ENCODE results near the gene TCF12.

The TCF12 gene

GRCh38 chr15:57235186-57235585 is 316.7 kb downstream of the TCF12 start:
- in situ Hi-C loops (cut with MboI; ENCODE audit: low pct_unique_long_range_greater_than_20kb, low sequenced_read_pairs): no loop called here
- DNase-seq: no peak

- peak; percentile 10 for DNase-seq
- in situ Hi-C loops (cut with MboI; ENCODE audit: low pct_unique_long_range_greater_than_20kb, low sequenced_read_pairs): no loop called here
Measured at GRCh38 chr15:57235873-57236272, 317.4 kb downstream of the TCF12 start.

- no peak for DNase-seq
- in situ Hi-C loops (cut with MboI; ENCODE audit: low pct_unique_long_range_greater_than_20kb, low sequenced_read_pairs): no loop called here
Measured at GRCh38 chr15:57236561-57237300, 318.3 kb downstream of the TCF12 start.

- in situ Hi-C loops (cut with MboI; ENCODE audit: low pct_unique_long_range_greater_than_20kb, low sequenced_read_pairs): no loop called here
- no peak for DNase-seq
Measured at GRCh38 chr15:57237301-57237642, 318.8 kb downstream of the TCF12 start.

- in situ Hi-C loops (cut with MboI; ENCODE audit: low pct_unique_long_range_greater_than_20kb, low sequenced_read_pairs): no loop called here
- no peak for DNase-seq
Measured at GRCh38 chr15:57237676-57238075, 319.2 kb downstream of the TCF12 start.

- no peak for DNase-seq
- in situ Hi-C loops (cut with MboI; ENCODE audit: low pct_unique_long_range_greater_than_20kb, low sequenced_read_pairs): no loop called here
Measured at GRCh38 chr15:57245130-57245529, 326.7 kb downstream of the TCF12 start.

GRCh38 chr15:57245714-57246113 is 327.3 kb downstream of the TCF12 start:
- in situ Hi-C loops (cut with MboI; ENCODE audit: low pct_unique_long_range_greater_than_20kb, low sequenced_read_pairs): no loop called here
- no peak for DNase-seq

GRCh38 chr15:57248074-57248473 is 329.6 kb downstream of the TCF12 start:
- in situ Hi-C loops (cut with MboI; ENCODE audit: low pct_unique_long_range_greater_than_20kb, low sequenced_read_pairs): no loop called here
- DNase-seq: no peak

- in situ Hi-C loops (cut with MboI; ENCODE audit: low pct_unique_long_range_greater_than_20kb, low sequenced_read_pairs): no loop called here
- no peak for DNase-seq
Measured at GRCh38 chr15:57251308-57251707, 332.9 kb downstream of the TCF12 start.

- in situ Hi-C loops (cut with MboI; ENCODE audit: low pct_unique_long_range_greater_than_20kb, low sequenced_read_pairs): no loop called here
- no peak for DNase-seq
Measured at GRCh38 chr15:57251941-57252340, 333.5 kb downstream of the TCF12 start.

GRCh38 chr15:57253082-57253481 is 334.6 kb downstream of the TCF12 start:
- DNase-seq: no peak
- in situ Hi-C loops (cut with MboI; ENCODE audit: low pct_unique_long_range_greater_than_20kb, low sequenced_read_pairs): no loop called here

- DNase-seq: no peak
- in situ Hi-C loops (cut with MboI; ENCODE audit: low pct_unique_long_range_greater_than_20kb, low sequenced_read_pairs): no loop called here
Measured at GRCh38 chr15:57253500-57253899, 335.1 kb downstream of the TCF12 start.

GRCh38 chr15:57255751-57256341 is 337.4 kb downstream of the TCF12 start:
- in situ Hi-C loops (cut with MboI; ENCODE audit: low pct_unique_long_range_greater_than_20kb, low sequenced_read_pairs): no loop called here
- no peak for DNase-seq

GRCh38 chr15:57256939-57257338 is 338.5 kb downstream of the TCF12 start:
- in situ Hi-C loops (cut with MboI; ENCODE audit: low pct_unique_long_range_greater_than_20kb, low sequenced_read_pairs): no loop called here
- no peak for DNase-seq

GRCh38 chr15:57259568-57260040 is 341.2 kb downstream of the TCF12 start:
- no peak for DNase-seq

GRCh38 chr15:57263520-57263919 is 345.1 kb downstream of the TCF12 start:
- DNase-seq: no peak

More at GRCh38 chr15:57259568-57260040, 341.2 kb downstream of the TCF12 start:
- in situ Hi-C loops (cut with MboI; ENCODE audit: low pct_unique_long_range_greater_than_20kb, low sequenced_read_pairs): no loop called here

GRCh38 chr15:57272771-57273357 is 354.4 kb downstream of the TCF12 start:
- DNase-seq: no peak
- in situ Hi-C loops (cut with MboI; ENCODE audit: low pct_unique_long_range_greater_than_20kb, low sequenced_read_pairs): no loop called here

More at GRCh38 chr15:57263520-57263919, 345.1 kb downstream of the TCF12 start:
- in situ Hi-C loops (cut with MboI; ENCODE audit: low pct_unique_long_range_greater_than_20kb, low sequenced_read_pairs): no loop called here

GRCh38 chr15:57273402-57273801 is 355.0 kb downstream of the TCF12 start:
- in situ Hi-C loops (cut with MboI; ENCODE audit: low pct_unique_long_range_greater_than_20kb, low sequenced_read_pairs): no loop called here
- no peak for DNase-seq

GRCh38 chr15:57278439-57278838 is 360.0 kb downstream of the TCF12 start:
- DNase-seq: no peak
- in situ Hi-C loops (cut with MboI; ENCODE audit: low pct_unique_long_range_greater_than_20kb, low sequenced_read_pairs): no loop called here

- in situ Hi-C loops (cut with MboI; ENCODE audit: low pct_unique_long_range_greater_than_20kb, low sequenced_read_pairs): no loop called here
- no peak for DNase-seq
Measured at GRCh38 chr15:57280464-57280863, 362.0 kb downstream of the TCF12 start.
